ENCODE measurements around the gene GCLC. TPM values are rescaled to one million over a fixed set of nuclear protein-coding genes. Genes with fewer than 3 reads are reported as not detected.

The GCLC gene
- total RNA-seq, 1 donor from 2014 or later = 26.7 TPM

DNA sequence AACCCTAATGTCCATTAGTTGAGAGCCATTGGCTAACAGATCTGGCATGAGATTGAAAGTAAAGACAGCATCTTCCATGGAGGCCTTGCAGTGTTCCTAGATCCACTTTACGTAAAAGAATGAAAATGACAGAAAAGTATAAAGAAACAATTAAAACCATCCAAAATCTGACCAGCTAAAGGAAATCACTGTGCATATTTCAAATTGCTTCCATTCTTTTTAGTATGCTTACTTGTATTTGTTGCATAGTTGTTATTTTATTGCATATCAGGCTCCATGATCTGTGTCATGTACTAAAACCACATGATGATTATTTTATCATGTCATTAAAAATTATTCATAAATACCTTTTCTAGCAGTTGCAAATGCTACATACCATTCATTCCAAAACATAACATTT is 67.9 kb downstream of the GCLC start:
- ATAC-seq (no peak), DNase-seq (ENCODE audit: missing footprints) (no peak)
- intact Hi-C loops (cut with DNase I) = no loop called here

DNA sequence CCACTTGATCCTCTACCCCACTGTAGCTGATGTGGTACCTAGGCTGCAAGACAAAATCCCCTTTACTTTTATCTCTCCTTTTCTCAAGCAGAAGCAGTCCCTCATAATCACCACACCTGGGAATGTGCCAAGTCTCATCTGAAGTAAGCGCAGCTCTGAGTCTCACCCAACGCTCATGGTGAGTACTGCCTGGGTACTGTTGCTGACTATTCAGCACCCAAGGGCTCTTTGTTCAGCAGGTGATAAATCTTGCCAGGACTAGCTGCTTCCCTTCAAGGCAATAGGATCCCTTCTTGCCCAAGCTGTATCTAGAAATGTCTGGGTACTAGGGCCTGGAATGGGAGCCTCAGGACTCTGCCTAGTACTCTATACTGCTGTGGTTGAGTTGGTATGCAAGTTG is 70.9 kb downstream of the GCLC start:
- intact Hi-C loops (cut with DNase I) = no loop called here
- DNase-seq (ENCODE audit: missing footprints) (no peak), ATAC-seq (no peak)

DNA sequence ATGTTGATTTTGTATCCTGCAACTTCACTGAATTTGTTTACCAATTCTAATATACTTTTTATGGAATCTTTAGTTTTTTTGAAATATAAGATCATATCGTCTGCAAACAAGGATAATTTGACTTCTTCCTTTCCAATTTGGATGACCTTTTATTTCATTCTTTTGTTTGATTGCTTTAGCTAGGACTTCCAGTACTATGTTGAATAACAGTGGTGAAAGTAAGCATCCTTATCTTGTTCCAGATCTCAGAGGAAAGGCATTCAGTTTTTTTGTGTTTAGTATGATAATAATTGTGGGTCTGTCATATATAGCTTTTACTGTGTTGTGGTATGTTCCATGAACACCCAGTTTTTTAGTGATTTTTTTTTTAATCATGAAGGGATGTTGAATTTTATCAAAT is 75.7 kb downstream of the GCLC start:
- DNase-seq (ENCODE audit: missing footprints) (no peak), ATAC-seq (no peak)
- intact Hi-C loops (cut with DNase I) = no loop called here

DNA sequence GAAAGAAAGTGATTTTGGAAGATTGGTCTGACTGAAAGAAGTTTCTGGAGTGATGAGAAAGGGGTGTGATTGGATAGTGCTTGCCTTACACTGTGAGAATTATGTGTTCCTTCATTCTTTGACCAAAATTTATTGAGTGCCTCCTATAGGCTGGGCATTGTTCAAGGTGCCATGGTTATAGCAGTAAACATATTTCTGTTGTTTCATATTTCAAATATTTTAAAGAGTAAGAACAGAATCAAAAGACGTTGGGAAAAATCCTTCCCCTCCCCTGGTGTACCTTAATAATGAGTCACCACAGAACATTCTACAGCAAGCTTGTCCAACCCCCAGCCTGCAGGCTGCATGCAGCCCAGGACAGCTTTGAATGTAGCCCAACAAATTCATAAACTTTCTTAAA is 78.6 kb downstream of the GCLC start:
- ATAC-seq (no peak), DNase-seq (ENCODE audit: missing footprints) (no peak)
- intact Hi-C loops (cut with DNase I) = no loop called here

DNA sequence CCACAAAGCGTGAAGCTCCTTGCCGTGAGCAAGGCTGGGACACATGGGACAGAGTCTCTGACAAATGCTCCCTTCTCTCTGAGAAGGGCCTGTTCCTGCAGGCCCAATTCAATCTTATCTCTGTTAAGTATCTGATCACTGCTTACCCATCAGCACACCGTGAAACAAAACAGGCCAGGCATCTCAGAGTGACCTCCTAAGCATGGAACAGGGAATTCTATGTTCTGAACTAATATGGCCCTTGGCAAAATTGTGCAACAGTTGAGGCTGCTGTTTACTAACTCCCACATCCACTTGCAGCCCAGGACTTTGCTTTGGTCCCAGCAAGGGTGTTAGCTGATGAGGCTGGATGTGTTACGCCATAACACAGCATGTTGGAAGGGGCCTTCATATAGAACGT is 79.2 kb downstream of the GCLC start:
- no peak for ATAC-seq
- intact Hi-C loops (cut with DNase I) = no loop called here

DNA sequence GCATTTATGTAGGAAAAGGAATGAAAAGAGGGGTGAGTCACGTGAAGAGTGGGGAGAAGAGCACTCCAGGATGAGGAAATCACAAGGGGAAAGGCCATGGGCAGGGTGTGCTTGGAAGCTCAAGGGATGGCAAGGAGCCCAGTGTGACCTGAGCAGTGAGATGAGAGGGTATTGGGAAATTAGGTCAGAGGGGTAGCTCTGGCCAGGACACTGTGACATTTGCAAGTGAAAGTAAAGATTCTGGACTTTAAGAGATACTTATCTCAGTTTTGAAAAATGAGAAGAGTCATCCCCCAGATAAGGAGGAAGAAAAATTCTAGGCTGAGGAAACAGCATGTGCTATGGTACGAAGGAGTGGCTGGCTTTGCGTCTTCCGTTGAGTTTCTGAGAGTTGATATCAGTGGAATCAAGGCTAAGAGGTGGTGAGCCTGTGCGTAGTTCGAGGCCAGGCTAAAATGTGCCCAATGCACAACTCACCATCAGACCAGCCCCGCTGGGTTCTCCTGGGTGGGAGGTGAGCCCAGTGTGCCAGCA is 79.9 kb downstream of the GCLC start:
- peak; percentile 54 for ATAC-seq
- no peak for DNase-seq (ENCODE audit: missing footprints)
- intact Hi-C loops (cut with DNase I) = no loop called here

More for the DNA sequence above, 79.2 kb downstream of the GCLC start:
- DNase-seq (ENCODE audit: missing footprints) = no peak

DNA sequence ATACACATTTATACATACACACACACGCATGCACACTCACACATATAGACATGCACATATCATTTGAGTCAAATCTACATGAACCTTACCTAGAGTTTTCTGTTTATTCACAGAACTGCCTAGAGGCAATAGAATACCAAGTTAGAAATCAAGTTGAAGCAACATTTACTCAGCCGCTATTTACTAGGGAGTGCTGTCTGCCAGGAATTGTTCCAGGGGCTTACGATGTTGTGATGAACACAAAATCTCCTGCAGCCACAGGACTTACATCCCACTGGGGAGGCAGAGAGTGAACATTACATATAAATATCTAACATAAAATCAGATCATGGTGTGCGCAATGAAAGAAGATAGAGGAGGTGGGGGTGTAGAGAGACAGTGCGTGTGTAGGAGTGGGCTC is 80.4 kb downstream of the GCLC start:
- intact Hi-C loops (cut with DNase I) = no loop called here
- no peak for DNase-seq (ENCODE audit: missing footprints)
- no peak for ATAC-seq

DNA sequence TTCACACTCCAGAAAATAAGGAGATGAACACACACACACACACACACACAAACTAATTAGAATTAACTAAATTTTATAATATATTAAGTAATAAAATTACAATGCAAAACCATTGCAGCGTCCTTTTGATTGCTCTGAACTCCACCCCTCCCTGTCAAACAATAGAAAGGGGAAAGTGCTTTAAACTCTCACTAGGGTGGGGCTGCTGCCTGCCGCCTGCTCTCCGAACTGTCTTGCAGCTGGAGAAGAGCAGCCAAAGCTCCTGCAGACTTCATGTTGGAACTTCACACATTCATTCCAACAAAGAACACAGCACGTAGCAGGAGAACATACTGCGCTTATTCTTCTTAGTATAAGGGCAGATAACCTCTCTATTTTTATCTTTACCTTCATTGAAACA is 83.2 kb downstream of the GCLC start:
- ATAC-seq (no peak), DNase-seq (ENCODE audit: missing footprints) (no peak)
- intact Hi-C loops (cut with DNase I) = no loop called here

DNA sequence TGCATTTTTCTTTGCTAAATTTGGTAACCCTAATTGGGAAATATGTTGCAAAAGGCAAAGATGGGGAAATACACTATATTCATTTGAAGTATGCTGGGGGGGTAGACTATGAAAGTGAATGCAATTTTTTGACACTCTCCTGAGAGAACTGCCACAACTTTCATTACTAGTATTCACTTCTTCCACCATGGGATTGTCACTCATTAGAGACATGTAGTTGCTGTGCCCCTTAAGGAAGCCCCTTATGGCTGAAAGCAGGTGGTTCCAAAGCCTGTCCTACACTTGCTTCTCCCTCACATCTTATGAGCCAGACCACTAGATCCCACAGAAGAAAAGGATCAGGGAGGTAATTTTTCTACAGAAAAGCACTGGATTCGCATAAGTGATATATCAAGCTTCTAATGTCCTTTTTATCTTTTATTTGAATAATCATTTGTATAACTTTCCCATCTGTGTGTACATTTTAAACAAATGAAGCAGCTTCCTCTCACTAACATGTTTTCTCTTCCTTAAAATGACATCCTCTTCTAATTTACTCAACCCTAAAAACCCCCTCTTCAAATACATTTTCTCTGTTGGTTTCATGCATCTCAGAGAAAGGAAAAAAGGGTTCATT is 83.8 kb downstream of the GCLC start:
- intact Hi-C loops (cut with DNase I) = no loop called here
- ATAC-seq = no peak
- no peak for DNase-seq (ENCODE audit: missing footprints)

DNA sequence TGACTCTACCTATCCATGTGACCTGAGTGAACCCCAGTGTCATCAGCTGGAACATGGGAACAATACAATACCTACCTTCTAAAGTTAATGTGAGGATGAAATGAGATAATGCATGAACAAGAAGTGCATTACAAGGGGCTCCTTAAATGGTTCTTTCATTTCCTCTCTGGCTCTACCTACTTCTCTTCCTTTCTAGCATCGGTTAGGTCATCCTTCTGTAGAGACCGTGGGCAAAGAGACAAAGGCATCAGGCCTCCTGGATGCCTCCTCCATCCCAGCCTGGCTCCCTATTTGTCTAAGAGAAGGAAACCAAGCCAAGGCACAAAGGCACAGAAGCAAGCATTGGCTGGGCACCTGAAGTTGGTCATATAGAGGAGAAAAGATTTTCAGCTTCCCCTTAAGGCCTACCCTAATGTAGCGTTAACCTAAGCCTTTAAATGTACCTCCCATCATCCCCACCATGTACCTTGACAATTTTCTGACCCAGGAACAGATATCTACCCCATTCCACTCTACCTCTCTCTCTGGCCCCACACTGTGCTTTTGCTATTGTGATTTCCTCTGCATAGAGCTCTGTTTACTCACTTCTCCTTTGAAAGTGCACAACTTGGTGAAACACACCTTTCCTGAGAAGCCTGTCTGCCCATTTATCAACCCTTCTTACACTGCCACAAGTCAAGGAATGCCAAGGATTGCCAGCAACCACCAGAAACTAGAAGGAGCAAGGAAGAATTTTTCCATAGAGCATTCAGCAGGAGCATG is 86.6 kb downstream of the GCLC start:
- intact Hi-C loops (cut with DNase I) = no loop called here
- ATAC-seq = no peak

DNA sequence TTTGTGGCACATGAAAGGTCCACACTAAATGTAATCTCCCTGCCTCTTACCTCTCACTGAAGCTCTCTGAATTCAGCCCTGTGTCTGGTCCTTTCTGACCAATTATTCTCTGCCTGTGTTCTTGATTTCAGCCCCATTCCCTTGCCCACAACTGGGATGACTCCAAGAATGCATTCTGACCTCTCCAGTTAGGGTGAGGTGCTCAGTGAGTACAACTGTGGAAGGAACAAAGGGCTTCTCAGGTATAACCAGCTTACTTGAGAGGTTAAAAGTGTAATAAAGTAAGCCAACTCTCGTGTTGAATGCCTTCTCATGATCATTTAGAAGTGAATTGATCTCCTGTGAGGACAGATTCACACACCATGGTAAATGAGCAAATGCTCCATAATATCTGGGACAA is 88.1 kb downstream of the GCLC start:
- ATAC-seq (no peak), DNase-seq (ENCODE audit: missing footprints) (no peak)
- intact Hi-C loops (cut with DNase I) = no loop called here

More for the DNA sequence above, 86.6 kb downstream of the GCLC start:
- no peak for DNase-seq (ENCODE audit: missing footprints)

DNA sequence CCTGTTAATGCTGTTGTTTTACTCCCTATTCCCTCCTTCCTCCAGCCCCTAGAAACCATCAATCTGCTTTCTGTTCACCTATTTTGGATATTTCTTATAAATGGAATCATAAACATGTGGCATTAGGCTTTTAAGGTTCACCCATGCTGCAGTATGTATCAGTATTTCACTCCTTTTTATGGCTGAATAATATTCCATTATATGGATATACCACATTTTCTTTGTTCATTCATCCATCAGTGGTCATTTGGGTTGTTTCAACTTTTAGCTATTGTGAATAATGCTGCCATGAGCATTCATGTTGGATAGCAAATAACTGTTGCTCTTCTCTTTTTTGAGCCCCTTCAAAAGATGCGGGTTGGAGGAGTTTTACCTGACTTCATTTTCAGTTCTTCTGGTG is 89.2 kb downstream of the GCLC start:
- DNase-seq (ENCODE audit: missing footprints) (no peak), ATAC-seq (no peak)
- intact Hi-C loops (cut with DNase I) = no loop called here

DNA sequence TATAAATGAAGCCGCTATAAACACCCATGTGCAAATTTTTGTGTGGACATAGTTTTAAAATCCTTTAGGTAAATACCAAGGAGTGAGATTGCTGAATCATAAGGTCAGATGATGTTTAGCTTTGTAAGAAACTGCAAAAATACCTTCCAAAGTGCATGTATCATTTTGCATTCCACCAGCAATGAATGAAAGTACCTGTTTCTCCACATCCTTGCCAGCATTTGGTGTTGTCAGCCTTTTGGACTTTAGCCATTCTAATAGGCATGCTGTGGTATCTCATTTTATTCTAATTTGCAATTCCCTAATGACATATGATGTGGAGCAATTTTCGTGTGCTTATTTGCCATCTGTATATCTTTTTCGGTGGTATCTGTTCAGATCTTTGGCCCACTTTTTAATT is 93.7 kb downstream of the GCLC start:
- ATAC-seq = no peak
- intact Hi-C loops (cut with DNase I) = no loop called here
- DNase-seq (ENCODE audit: missing footprints) = no peak

DNA sequence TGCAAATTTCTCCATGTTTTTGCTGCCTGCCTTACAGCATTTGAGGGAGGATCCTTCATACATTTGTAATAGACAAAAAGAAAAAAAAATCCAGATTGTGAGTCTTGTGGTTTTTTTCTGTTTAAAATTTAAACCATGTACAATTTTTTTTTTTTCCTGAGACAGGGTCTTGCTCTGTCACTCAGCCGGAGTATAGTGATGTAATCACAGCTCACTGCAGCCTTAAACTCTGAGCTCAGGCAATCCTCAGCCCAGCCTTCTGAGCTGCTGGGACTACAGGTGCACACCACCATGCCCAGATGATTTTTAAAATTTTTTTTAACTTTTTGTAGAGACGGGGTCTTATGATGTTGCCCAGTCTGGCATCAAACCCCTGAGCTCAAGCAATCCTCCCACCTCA is 97.0 kb downstream of the GCLC start:
- ATAC-seq (no peak), DNase-seq (ENCODE audit: missing footprints) (no peak)
- intact Hi-C loops (cut with DNase I) = no loop called here

Other genes with a start within 250 kb of the GCLC start
- gene ELOVL5, start 196.2 kb downstream of the GCLC start, total RNA-seq = 28.0 TPM
- gene KLHL31, start 120.7 kb upstream of the GCLC start, total RNA-seq = 324 TPM
- gene LRRC1, start 249.9 kb upstream of the GCLC start, total RNA-seq = 1.1 TPM

Data from Right ventricle myocardium inferior (tissue), 1 donor.